ENCODE data around the gene VPS41.

VPS41 gene

GRCh38 chr7:38716397-38716796 lies 192.6 kb downstream of the VPS41 start:
- no peak for FAIRE-seq

- FAIRE-seq = no peak
Observed at GRCh38 chr7:38709123-38709522, 199.9 kb downstream of the VPS41 start.

GRCh38 chr7:38704751-38705150 lies 204.2 kb downstream of the VPS41 start:
- FAIRE-seq = no peak

GRCh38 chr7:38704041-38704547 lies 204.9 kb downstream of the VPS41 start:
- no peak for FAIRE-seq

GRCh38 chr7:38703093-38703492 lies 205.9 kb downstream of the VPS41 start:
- no peak for FAIRE-seq

- FAIRE-seq = no peak
Observed at GRCh38 chr7:38702002-38702535, 206.9 kb downstream of the VPS41 start.

GRCh38 chr7:38700116-38700515 lies 208.9 kb downstream of the VPS41 start:
- FAIRE-seq = no peak

GRCh38 chr7:38699471-38699870 lies 209.5 kb downstream of the VPS41 start:
- FAIRE-seq = no peak

GRCh38 chr7:38694326-38694725 lies 214.7 kb downstream of the VPS41 start:
- FAIRE-seq = no peak

GRCh38 chr7:38686888-38687287 lies 222.1 kb downstream of the VPS41 start:
- FAIRE-seq = no peak

GRCh38 chr7:38685851-38686250 lies 223.1 kb downstream of the VPS41 start:
- FAIRE-seq = no peak

- no peak for FAIRE-seq
Observed at GRCh38 chr7:38682606-38683005, 226.4 kb downstream of the VPS41 start.

- FAIRE-seq = no peak
Observed at GRCh38 chr7:38681882-38682281, 227.1 kb downstream of the VPS41 start.

- FAIRE-seq = no peak
Observed at GRCh38 chr7:38679419-38679818, 229.6 kb downstream of the VPS41 start.

- no peak for FAIRE-seq
Observed at GRCh38 chr7:38678698-38679054, 230.3 kb downstream of the VPS41 start.

- no peak for FAIRE-seq
Observed at GRCh38 chr7:38677981-38678697, 230.9 kb downstream of the VPS41 start.

- FAIRE-seq = no peak
Observed at GRCh38 chr7:38675494-38676106, 233.4 kb downstream of the VPS41 start.

GRCh38 chr7:38674513-38674912 lies 234.5 kb downstream of the VPS41 start:
- FAIRE-seq = no peak

GRCh38 chr7:38673795-38674194 lies 235.2 kb downstream of the VPS41 start:
- no peak for FAIRE-seq
